MM.1S (cell line): ENCODE results near the gene MCOLN1.
A peak's percentile ranks its signal among the peaks of the same experiment; 100 is the strongest.

ENCODE experiments used
- DNase-seq: peaks from one replicate; pipeline ENCODE4 v3.0.0-alpha.2; 2015
- H2AFZ ChIP-seq: fragments of 300-600 bp; sonication (generic); 2 replicates; pipeline ENCODE4 v1.6.0; 2016; ENCODE audit warnings: antibody characterized with exemption, low read length
- H3F3A ChIP-seq: fragments of 300-600 bp; sonication (generic); 2 replicates; pipeline ENCODE4 v1.6.1; 2016; ENCODE audit warnings: mild to moderate bottlenecking, antibody characterized with exemption, low read length, moderate library complexity, mixed read lengths; ENCODE audit not compliant: insufficient read depth
- H3K27ac ChIP-seq: fragments of 300-600 bp; sonication (generic); 2 replicates; pipeline ENCODE4 v1.5.1; 2016; ENCODE audit warnings: mild to moderate bottlenecking, low read length
- H3K27me3 ChIP-seq: fragments of 300-600 bp; sonication (generic); replicated peaks from 2 replicates; pipeline ENCODE4 v1.6.0; 2016; ENCODE audit warnings: low read length; ENCODE audit not compliant: insufficient read depth
- H3K36me3 ChIP-seq: fragments of 300-600 bp; sonication (generic); replicated peaks from 2 replicates; pipeline ENCODE4 v1.6.1; 2016; ENCODE audit warnings: mild to moderate bottlenecking, low read length, mixed read lengths; ENCODE audit not compliant: insufficient read depth
- H3K4me1 ChIP-seq: fragments of 300-600 bp; sonication (generic); 2 replicates; pipeline ENCODE4 v1.6.1; 2016; ENCODE audit warnings: low read length, mixed read lengths
- H3K4me2 ChIP-seq: fragments of 300-600 bp; sonication (generic); 2 replicates; pipeline ENCODE4 v1.6.0; 2016; ENCODE audit warnings: low read depth, low read length
- H3K4me3 ChIP-seq: fragments of 300-600 bp; sonication (generic); 2 replicates; pipeline ENCODE4 v1.5.1; 2016; ENCODE audit warnings: low read length, mixed read lengths
- H3K79me2 ChIP-seq: fragments of 300-600 bp; sonication (generic); 2 replicates; pipeline ENCODE4 v1.6.1; 2016; ENCODE audit warnings: mixed run types, low read length, mixed read lengths
- H3K9ac ChIP-seq: fragments of 300-600 bp; sonication (generic); 2 replicates; pipeline ENCODE4 v1.6.1; 2016; ENCODE audit warnings: low read length, mixed read lengths
- H3K9me2 ChIP-seq: fragments of 300-600 bp; sonication (generic); replicated peaks from 2 replicates; pipeline ENCODE4 v1.6.1; 2016; ENCODE audit warnings: mild to moderate bottlenecking, low read length, mixed read lengths; ENCODE audit not compliant: insufficient read depth
- H3K9me3 ChIP-seq: fragments of 300-600 bp; sonication (generic); replicated peaks from 2 replicates; pipeline ENCODE4 v1.6.1; 2016; ENCODE audit warnings: mild to moderate bottlenecking, low read length, mixed read lengths; ENCODE audit not compliant: insufficient read depth
- H4K20me1 ChIP-seq: fragments of 300-600 bp; sonication (generic); 2 replicates; pipeline ENCODE4 v1.6.1; 2016; ENCODE audit warnings: mild to moderate bottlenecking, low read length, moderate library complexity, mixed read lengths; ENCODE audit not compliant: insufficient read depth
- CTCF ChIP-seq: fragments of 300-600 bp; sonication (generic); IDR thresholded peaks from 2 replicates; pipeline ENCODE4 v1.5.1; 2016; ENCODE audit warnings: antibody characterized with exemption, low read length, mixed read lengths
- EZH2 ChIP-seq: fragments of 300-600 bp; sonication (generic); optimal IDR thresholded peaks from 2 replicates; pipeline ENCODE3; 2017; ENCODE audit warnings: low read depth, mild to moderate bottlenecking, antibody characterized with exemption, low read length, mixed read lengths
- EZH2phosphoT487 ChIP-seq: fragments of 300-600 bp; sonication (generic); IDR thresholded peaks from 2 replicates; pipeline ENCODE4 v1.6.1; 2018; ENCODE audit warnings: antibody characterized with exemption, low read length

The MCOLN1 gene

DNA sequence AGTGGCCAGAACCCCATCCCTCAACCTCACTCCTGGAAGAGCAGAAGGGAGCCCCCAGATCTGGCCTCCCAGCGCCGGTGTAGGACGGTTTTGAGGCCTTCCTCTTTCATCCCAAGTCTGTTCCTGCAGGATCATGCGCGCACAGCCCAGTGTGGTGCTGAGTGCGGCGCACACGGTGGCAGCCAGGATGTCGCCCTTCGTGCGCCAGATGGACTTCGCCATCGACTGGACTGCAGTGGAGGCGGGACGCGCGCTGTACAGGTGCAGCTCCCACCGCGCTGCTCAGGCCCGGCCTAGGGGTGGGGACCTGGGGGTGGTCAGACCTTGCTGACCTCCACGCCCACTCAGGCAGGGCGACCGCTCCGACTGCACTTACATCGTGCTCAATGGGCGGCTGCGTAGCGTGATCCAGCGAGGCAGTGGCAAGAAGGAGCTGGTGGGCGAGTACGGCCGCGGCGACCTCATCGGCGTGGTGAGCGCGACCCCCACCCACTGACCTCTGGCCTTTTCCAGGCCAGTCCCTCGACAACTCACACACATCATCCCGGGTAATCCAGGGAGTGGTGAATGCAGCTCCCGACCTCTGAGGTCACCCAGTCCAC, 27.8 kb downstream of the MCOLN1 start:
- Histone ChIP-seq H3K27me3 (no peaks in the 10 kb centered on the region), H3K9ac (no peak overlapping the region), H4K20me1 (no peaks in the 10 kb centered on the region), H3K4me2 (0 out of 2 replicates have a peak overlapping the region, but pooled peaks have one; percentile 23), H3F3A (no peaks in the 10 kb centered on the region), H3K4me3 (no peak overlapping the region), H3K4me1 (peaks cover 3% of the 10 kb centered on the region; the same call in 1 of the 2 replicates), H3K79me2 (no peaks in the 10 kb centered on the region), H3K9me3 (no peaks in the 10 kb centered on the region), H3K27ac (no peak overlapping the region), H3K36me3 (no peaks in the 10 kb centered on the region), H3K9me2 (no peaks in the 10 kb centered on the region), H2AFZ (no peak overlapping the region)
- TF ChIP-seq CTCF (no peak), EZH2phosphoT487 (no peak), EZH2 (no peak)
- DNase-seq: no peak

- Histone ChIP-seq H3K4me1 (peaks cover 3% of the 10 kb centered on the region; the same call in 1 of the 2 replicates), H4K20me1 (no peaks in the 10 kb centered on the region), H3K9ac (no peak overlapping the region), H3K36me3 (no peaks in the 10 kb centered on the region), H3K79me2 (no peaks in the 10 kb centered on the region), H3K27me3 (no peaks in the 10 kb centered on the region), H3K4me3 (peak overlapping the region; percentile 31; the same call in 1 of the 2 replicates), H3F3A (no peaks in the 10 kb centered on the region), H3K4me2 (peak overlapping the region; percentile 23; the same call in 1 of the 2 replicates), H3K27ac (no peak overlapping the region), H2AFZ (peak overlapping the region; percentile 61; the same call in 1 of the 2 replicates), H3K9me2 (no peaks in the 10 kb centered on the region), H3K9me3 (no peaks in the 10 kb centered on the region)
- no peak for TF ChIP-seq CTCF
- TF ChIP-seq EZH2: no peak
- no peak for TF ChIP-seq EZH2phosphoT487
- DNase-seq: peak; percentile 89
Measured at GRCh38 chr19:7550987-7551761, 28.8 kb downstream of the MCOLN1 start.

- peaks cover 3% of the 10 kb centered on the region; the same call in 1 of the 2 replicates for H3K4me1 ChIP-seq
- H3K79me2 ChIP-seq: no peaks in the 10 kb centered on the region
- H2AFZ ChIP-seq: no peak overlapping the region
- no peaks in the 10 kb centered on the region for H3K27me3 ChIP-seq
- no peak overlapping the region for H3K9ac ChIP-seq
- no peak for TF ChIP-seq EZH2
- no peak for TF ChIP-seq CTCF
- TF ChIP-seq EZH2phosphoT487: no peak
- no peak for DNase-seq
- H3K9me2 ChIP-seq: no peaks in the 10 kb centered on the region
- no peak overlapping the region for H3K4me2 ChIP-seq
- no peaks in the 10 kb centered on the region for H3K36me3 ChIP-seq
- H3F3A ChIP-seq: no peaks in the 10 kb centered on the region
- no peak overlapping the region for H3K27ac ChIP-seq
- H3K4me3 ChIP-seq: no peak overlapping the region
- H4K20me1 ChIP-seq: no peaks in the 10 kb centered on the region
- no peaks in the 10 kb centered on the region for H3K9me3 ChIP-seq
Measured at GRCh38 chr19:7552781-7553180, 30.4 kb downstream of the MCOLN1 start.
